CD4-positive, alpha-beta T cell treated with Interleukin-10 for 1 hour (primary cell): Measurements from ENCODE around the gene SNX27.
"Not testable (repeated sequence)": the region's sequence is repeated elsewhere in the genome, so short reads cannot be mapped to it uniquely, and the experiment has no call there.

ENCODE experiments used
- DNase-seq: peaks from one replicate; pipeline ENCODE4 v3.0.0-alpha.2; 2020

Gene SNX27

GRCh38 chr1:151723726-151724370 is 112.0 kb downstream of the SNX27 start:
- DNase-seq = no peak

DNA sequence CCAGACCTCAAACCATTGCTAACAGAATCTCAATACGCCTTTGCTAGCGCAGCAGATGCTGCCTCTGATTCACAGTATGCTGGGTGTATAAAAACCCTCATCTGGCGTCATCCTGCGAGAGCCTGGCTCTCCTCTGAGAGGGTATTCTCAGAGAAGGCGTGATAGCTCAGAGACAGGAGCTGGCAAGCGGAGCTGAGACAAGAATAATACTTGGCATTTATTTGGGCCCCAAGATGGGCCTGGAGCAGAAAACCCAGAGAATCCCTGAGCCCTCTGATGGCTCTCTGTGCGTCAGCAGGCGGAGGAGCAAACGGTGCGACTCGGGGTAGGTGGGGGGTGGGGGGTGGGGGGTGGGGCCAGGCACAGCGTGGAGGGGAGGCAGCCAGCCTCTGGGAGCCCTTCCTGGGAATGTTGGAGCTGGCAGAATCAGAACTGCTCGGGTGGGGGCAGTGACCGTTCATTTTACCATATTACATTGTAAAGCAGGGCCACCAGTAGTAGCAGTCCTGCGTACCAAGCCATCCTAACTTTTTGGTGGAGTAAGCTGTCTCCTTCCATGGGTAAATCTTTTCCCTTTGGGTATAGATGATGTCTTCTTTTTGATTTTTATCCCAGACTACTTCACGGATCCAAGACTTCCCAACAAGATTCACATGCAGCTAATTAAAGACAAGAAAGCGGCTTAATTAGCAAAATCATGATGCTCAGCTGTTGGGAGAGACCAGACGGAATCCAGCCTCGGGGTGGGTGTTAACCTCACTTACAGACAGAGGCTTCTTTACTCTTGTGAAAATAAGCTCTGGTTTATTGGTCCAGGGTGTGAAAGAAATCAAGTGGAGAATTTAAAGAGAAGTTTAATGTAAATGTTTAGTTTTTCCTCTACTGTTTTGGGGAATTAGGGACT is 116.6 kb downstream of the SNX27 start:
- no peak for DNase-seq

- no peak for DNase-seq
Measured at GRCh38 chr1:151729157-151729965, 117.5 kb downstream of the SNX27 start.

DNA sequence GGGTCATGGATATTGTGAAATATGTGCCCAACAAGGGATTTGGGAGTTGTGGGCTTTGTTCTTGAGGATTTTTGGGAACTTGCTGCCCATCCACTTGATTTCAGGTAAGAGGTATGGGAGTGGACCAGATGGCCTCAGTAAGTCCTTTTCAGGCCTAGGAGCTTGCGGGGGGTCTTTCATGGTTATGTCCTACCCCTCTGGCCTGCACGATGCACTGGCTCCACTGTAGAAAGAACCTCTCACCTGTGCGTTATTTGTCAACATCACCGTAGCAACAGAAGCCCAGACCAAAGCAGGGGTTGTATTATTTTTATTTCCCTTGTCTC is 118.1 kb downstream of the SNX27 start:
- no peak for DNase-seq

GRCh38 chr1:151733126-151733525 is 121.3 kb downstream of the SNX27 start:
- no peak for DNase-seq

DNA sequence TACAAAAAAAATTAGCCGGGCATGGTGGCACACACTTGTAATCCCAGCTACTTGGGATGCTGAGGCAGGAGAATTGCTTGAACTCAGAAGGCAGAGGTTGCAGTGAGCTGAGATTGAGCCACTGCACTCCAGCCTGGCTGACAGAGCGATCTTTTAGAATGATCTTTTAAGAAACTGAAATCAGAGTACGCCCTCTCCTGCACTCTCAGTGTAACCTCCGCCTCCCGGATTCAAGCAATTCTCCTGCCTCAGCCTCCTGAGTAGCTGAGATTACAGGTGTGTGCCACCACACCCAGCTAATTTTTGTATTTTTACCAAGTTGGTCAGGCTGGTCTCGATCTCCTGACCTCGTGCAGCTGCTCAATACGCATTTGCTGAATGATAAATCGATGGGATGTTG is 122.1 kb downstream of the SNX27 start:
- not testable (repeated sequence) for DNase-seq

DNA sequence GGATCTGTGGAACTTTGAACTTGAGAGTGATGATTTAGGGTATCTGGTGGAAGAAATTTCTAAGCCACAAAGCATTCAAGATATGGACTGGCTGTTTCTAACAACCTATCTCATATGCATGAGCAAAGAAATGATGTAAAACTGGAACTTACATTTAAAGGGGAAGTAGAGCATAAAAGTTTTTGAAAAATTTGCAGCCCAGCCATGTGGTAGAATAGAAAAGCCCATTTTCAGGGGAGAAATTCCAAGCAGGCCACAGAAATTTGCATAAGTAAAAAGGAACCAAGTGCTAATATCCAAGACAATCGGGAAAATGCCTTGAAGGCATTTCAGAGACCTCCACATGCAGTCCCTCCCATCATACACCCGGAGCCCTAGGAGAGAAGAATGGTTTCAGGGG is 125.2 kb downstream of the SNX27 start:
- no peak for DNase-seq

DNA sequence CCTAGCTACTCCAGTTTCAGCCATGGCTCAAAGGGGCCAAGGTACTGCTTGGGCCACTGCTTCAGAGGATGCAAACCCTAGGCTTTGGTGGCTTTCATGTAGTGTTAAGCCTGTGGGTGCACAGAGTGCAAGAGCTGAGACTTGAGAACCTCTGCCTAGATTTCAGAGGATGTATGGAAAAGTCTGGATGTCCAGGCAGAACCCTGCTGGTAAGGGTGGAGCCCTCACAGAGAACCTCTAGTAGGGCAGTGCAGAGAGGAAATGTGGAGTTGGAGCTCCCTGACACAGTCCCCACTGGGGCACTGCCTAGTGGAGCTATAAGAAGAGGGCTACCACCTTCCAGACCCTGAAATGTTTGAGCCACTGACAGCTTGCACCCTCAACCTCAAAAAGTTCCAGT is 125.6 kb downstream of the SNX27 start:
- DNase-seq = no peak

DNA sequence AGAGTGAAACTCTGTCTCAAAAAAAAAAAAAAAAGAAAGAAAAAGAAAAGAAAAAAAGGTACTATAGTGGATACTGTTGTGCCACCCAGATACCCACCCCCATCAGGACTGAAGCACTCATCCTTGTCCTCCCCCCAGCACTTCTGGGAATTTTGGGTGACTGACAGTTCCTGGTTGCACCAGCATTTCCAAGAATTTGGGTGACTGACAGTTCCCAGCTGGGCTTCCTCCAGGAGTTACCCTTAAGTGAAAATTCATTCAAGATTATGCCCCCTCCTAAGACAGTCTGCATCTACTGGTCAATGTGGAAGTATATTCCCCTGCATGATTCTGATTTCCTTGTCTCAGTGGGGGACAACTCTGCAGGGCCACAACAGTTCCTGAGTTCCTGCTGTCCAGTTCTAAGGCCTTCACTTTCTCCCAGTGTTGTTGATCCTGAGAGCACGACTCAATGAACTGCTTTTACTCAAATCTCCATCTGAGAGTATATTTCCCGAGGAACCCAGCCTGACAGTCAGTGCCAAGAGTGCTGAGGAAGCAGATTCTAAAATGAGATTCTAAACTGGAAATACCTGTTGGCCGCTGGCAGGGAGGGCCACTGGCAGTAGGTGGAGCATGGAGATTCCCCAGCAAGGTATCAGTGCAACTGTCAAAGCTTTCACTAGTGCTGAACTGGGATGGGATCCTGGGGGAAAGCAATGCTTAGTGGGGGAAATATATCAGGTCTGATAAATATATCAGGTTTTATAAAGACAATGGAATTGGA is 127.9 kb downstream of the SNX27 start:
- DNase-seq = no peak

- no peak for DNase-seq
Measured at GRCh38 chr1:151741516-151741915, 129.7 kb downstream of the SNX27 start.
